NT2/D1 (cell line): Measurements from ENCODE around the gene EQTN.

Experiments used
- SUZ12 ChIP-seq: IDR thresholded peaks from 2 replicates; pipeline ENCODE4 v1.6.1; 2011; ENCODE audit not compliant: insufficient read length, insufficient read depth; ENCODE audit errors: extremely low read depth
- ZNF274 ChIP-seq: IDR thresholded peaks from 2 replicates; pipeline ENCODE4 v1.6.1; 2011; ENCODE audit warnings: mild to moderate bottlenecking, low read depth, low read length

DNA sequence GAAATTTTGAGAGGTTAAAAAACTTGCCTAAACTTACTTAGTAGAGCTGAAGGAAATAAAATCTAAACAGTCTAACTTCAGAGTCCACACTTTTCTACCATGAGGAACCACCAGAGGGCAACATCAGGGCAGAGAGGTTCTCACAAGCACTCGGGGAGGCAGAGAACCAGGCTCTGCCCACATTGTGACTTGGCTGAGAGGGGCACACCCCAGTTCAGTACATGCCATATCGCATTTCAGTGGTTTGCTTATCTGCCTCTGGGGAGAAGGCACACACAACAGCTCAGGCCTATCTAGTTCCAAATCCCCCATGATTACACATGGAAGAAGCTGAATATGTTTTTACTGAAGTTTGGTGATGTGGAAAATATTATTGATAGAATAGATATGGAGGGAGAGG is 49.2 kb downstream of the EQTN start:
- no peak for TF ChIP-seq SUZ12
- no peak for TF ChIP-seq ZNF274
